HEK293 (cell line): ENCODE results near the gene CCNJL.
A peak's percentile ranks its signal among the peaks of the same experiment; 100 is the strongest.

ENCODE experiments used
- CTCF ChIA-PET: fragments of 350-600 bp; formaldehyde crosslinking; extraction: SDS; loops from one replicate; lab custom pipeline; 2021; ENCODE audit warnings: antibody characterized with exemption; lab: Yijun Ruan, JAX
- POLR2A ChIA-PET: fragments of 300-600 bp; formaldehyde crosslinking; extraction: SDS; loops from one replicate; lab custom pipeline; 2020; ENCODE audit warnings: antibody characterized with exemption, inconsistent platforms; lab: Yijun Ruan, JAX
- H3K27ac ChIP-seq: fragments of 200-500 bp; sonication (Bioruptor generic); 2 replicates; pipeline ENCODE4 v1.5.1; 2014; ENCODE audit warnings: low read depth, low read length, control low read depth, inconsistent platforms; ENCODE audit errors: extremely low read depth
- H3K36me3 ChIP-seq, 2 experiments: fragments of 200-500 bp in 1 of 2; sonication (Bioruptor generic) in 1 of 2; 1 replicate in 1 of 2; 2 replicates in 1 of 2; pipeline ENCODE4 v1.5.1; 2014 to 2017; ENCODE audit warnings: inconsistent platforms in 2 of 2, low read length in 2 of 2; ENCODE audit not compliant: control insufficient read depth in 2 of 2, insufficient read depth in 1 of 2
- H3K4me1 ChIP-seq: fragments of 200-500 bp; sonication (Bioruptor generic); 2 replicates; pipeline ENCODE4 v1.5.1; 2014; ENCODE audit warnings: mild to moderate bottlenecking, low read length, inconsistent platforms; ENCODE audit not compliant: control insufficient read depth, insufficient read depth
- H3K4me3 ChIP-seq: 2 replicates; pipeline ENCODE4 v1.5.1; 2011; ENCODE audit warnings: low read depth, mild to moderate bottlenecking, control low read depth, low read length, moderate library complexity
- H3K9me3 ChIP-seq: fragments of 200-500 bp; sonication (Bioruptor generic); 2 replicates; pipeline ENCODE4 v1.5.1; 2014; ENCODE audit warnings: low read depth, low read length, inconsistent platforms; ENCODE audit not compliant: control insufficient read depth, insufficient read depth
- RBAK ChIP-seq: fragments of 450-650 bp; formaldehyde crosslinking; IDR thresholded peaks from 2 replicates; pipeline ENCODE4 v1.5.1; 2016; ENCODE audit warnings: missing biosample characterization, missing genetic modification characterization
- REST ChIP-seq: fragments of 450-650 bp; formaldehyde crosslinking; IDR thresholded peaks from 2 replicates; pipeline ENCODE4 v1.5.1; 2016; ENCODE audit warnings: missing biosample characterization, missing genetic modification characterization
- ZNF394 ChIP-seq: fragments of 450-650 bp; formaldehyde crosslinking; IDR thresholded peaks from 2 replicates; pipeline ENCODE4 v1.5.1; 2016; ENCODE audit warnings: missing biosample characterization, missing genetic modification characterization, mild to moderate bottlenecking, moderate library complexity, borderline replicate concordance
- ZNF501 ChIP-seq: fragments of 450-650 bp; formaldehyde crosslinking; IDR thresholded peaks from 2 replicates; pipeline ENCODE4 v1.5.1; 2016; ENCODE audit warnings: missing biosample characterization, missing genetic modification characterization
- ZNF510 ChIP-seq: fragments of 450-650 bp; formaldehyde crosslinking; IDR thresholded peaks from 2 replicates; pipeline ENCODE4 v1.5.1; 2018; ENCODE audit warnings: mild to moderate bottlenecking, missing genetic modification characterization, missing biosample characterization; ENCODE audit not compliant: insufficient replicate concordance
- ZNF830 ChIP-seq: fragments of 450-650 bp; IDR thresholded peaks from 2 replicates; pipeline ENCODE4 v1.5.0; 2018; ENCODE audit warnings: missing biosample characterization, missing genetic modification characterization, low read depth, mild to moderate bottlenecking, moderate library complexity
- ZSCAN4 ChIP-seq: fragments of 450-650 bp; formaldehyde crosslinking; IDR thresholded peaks from 2 replicates; pipeline ENCODE4 v1.5.1; 2017; ENCODE audit warnings: missing biosample characterization, missing genetic modification characterization

The CCNJL gene

GRCh38 chr5:160237571-160238093, 74.7 kb downstream of the CCNJL start:
- Histone ChIP-seq H3K36me3 (no peaks in the 10 kb centered on the region), H3K4me1 (no peaks in the 10 kb centered on the region), H3K27ac (no peak overlapping the region), H3K9me3 (no peaks in the 10 kb centered on the region), H3K4me3 (no peak overlapping the region)
- peak; percentile 69; the same call in 1 of the 2 replicates for TF ChIP-seq REST (tag by site-specific recombination)
- TF ChIP-seq ZNF510 (tag by site-specific recombination): no peak
- POLR2A ChIA-PET: no interaction called here
- CTCF ChIA-PET: no interaction called here

GRCh38 chr5:160235731-160236130, 76.6 kb downstream of the CCNJL start:
- Histone ChIP-seq H3K27ac (no peak overlapping the region), H3K9me3 (no peaks in the 10 kb centered on the region), H3K4me1 (no peaks in the 10 kb centered on the region), H3K4me3 (no peak overlapping the region), H3K36me3 (no peaks in the 10 kb centered on the region)
- TF ChIP-seq ZNF501 (tag by site-specific recombination): no peak
- POLR2A ChIA-PET: no interaction called here
- CTCF ChIA-PET: no interaction called here

- ChIA-PET POLR2A (no interaction called here), CTCF (no interaction called here)
- Histone ChIP-seq H3K27ac (no peak overlapping the region), H3K4me1 (no peaks in the 10 kb centered on the region), H3K9me3 (no peaks in the 10 kb centered on the region), H3K4me3 (no peak overlapping the region), H3K36me3 (no peaks in the 10 kb centered on the region)
- TF ChIP-seq ZNF830: no peak
- TF ChIP-seq RBAK (tag by site-specific recombination): no peak
These were observed 79.1 kb downstream of the CCNJL start for GRCh38 chr5:160233215-160233614.

DNA sequence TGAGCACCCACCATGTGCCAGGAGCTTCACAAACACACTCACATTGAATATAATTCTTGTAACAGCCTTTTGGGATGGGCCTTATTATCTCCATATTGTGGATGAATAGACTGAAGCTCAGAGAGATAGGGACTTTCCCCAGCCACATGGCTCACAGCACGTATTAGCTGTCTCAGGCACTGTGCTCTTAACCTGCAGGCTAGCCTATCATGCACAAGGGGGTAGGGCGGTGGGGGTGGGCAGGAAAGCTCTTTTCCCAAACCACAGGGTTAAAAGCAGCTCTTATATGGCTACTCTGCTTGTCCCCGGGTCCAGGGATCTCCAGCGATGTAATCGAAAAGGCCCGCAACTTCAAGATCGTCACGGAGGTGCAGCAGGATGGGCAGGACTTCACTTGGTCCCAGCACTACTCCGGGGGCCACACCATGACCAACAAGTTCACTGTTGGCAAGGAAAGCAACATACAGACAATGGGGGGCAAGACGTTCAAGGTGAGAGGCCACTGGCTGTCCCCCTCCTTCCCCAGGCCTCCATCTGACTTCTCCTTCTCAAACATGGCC, 80.5 kb downstream of the CCNJL start:
- Histone ChIP-seq H3K4me3 (no peak overlapping the region), H3K9me3 (no peaks in the 10 kb centered on the region), H3K27ac (no peak overlapping the region), H3K4me1 (no peaks in the 10 kb centered on the region), H3K36me3 (no peaks in the 10 kb centered on the region)
- ChIA-PET CTCF (interaction anchor here (0.6 to 1.6 kb wide), 3 partner anchors 33 to 1536 kb away, joined by 3 to 6 read pairs (median 5); no protein-coding TSS in a partner anchor), POLR2A (no interaction called here)
- TF ChIP-seq ZSCAN4 (tag by site-specific recombination) (no peak), ZNF394 (tag by site-specific recombination) (no peak)
